GM13976 (cell line): Measurements from ENCODE around the gene NLRP5.

ENCODE experiments used
- DNase-seq: peaks from one replicate; pipeline ENCODE4 v3.0.0; 2012; ENCODE audit warnings: low spot score
- CTCF ChIP-seq: IDR thresholded peaks from 2 replicates; pipeline ENCODE4 v1.5.1; 2012; ENCODE audit warnings: borderline replicate concordance, mild to moderate bottlenecking; ENCODE audit not compliant: insufficient read depth; ENCODE audit errors: extremely low read depth, missing control alignments, control extremely low read depth
- in situ Hi-C: fragments of 300-500 bp; cut with MboI; formaldehyde crosslinking; loops from one replicate; pipeline ENCODE4 v1.12.0; 2022; ENCODE audit warnings: low sequenced_read_pairs, mixed read lengths, inconsistent platforms; ENCODE audit not compliant: unreplicated experiment

NLRP5 gene

GRCh38 chr19:56107626-56108351, 121.2 kb downstream of the NLRP5 start:
- TF ChIP-seq CTCF, result no peak
- in situ Hi-C loops, result no loop called here
- DNase-seq, result no peak

GRCh38 chr19:56108447-56109195, 122.0 kb downstream of the NLRP5 start:
- in situ Hi-C loops, result no loop called here
- no peak for DNase-seq
- no peak for TF ChIP-seq CTCF

- in situ Hi-C loops, result no loop called here
- DNase-seq, result peak; percentile 47
- TF ChIP-seq CTCF, result no peak
These were observed 122.7 kb downstream of the NLRP5 start for GRCh38 chr19:56109226-56109625.

- in situ Hi-C loops, result no loop called here
- no peak for TF ChIP-seq CTCF
- DNase-seq, result peak; percentile 45
These were observed 124.2 kb downstream of the NLRP5 start for GRCh38 chr19:56110515-56111448.
